ENCODE measurements around the gene EFL1.

- no peak for TF ChIP-seq SIX5 (IDR thresholded peaks at IDR 0.05; ENCODE audit: low read depth, low read length, severe bottlenecking)
- TF ChIP-seq NR2C1 (IDR thresholded peaks at IDR 0.05) = no peak
- TF ChIP-seq POLR2A (IDR thresholded peaks at IDR 0.05; ENCODE audit: low read depth, low read length) = no peak
- no peak for TF ChIP-seq ZBTB33 (IDR thresholded peaks at IDR 0.05)
- no peak for TF ChIP-seq TCF12 (IDR thresholded peaks at IDR 0.05; ENCODE audit: low read depth, low read length)
- TF ChIP-seq EZH2 (IDR thresholded peaks at IDR 0.05; ENCODE audit: borderline replicate concordance, control insufficient read depth, low read depth, low read length) = no peak
- no peak for TF ChIP-seq CTCF (IDR thresholded peaks at IDR 0.05 in 2 of 3, conservative IDR thresholded peaks at IDR 0.05 in 1 of 3; ENCODE audit: control insufficient read depth in 2 of 3, extremely low read depth in 1 of 3, insufficient read depth in 1 of 3, low read depth in 3 of 3, low read length in 3 of 3)
- no peak for TF ChIP-seq KLF5 (IDR thresholded peaks at IDR 0.05; ENCODE audit: partially characterized antibody)
Observed at GRCh38 chr15:82301296-82302016, 38.9 kb upstream of the EFL1 start.

Measured in GM12878 (cell line).